B cell (primary cell): ENCODE measurements around the gene MEIS2. TPM values are rescaled to one million over a fixed set of nuclear protein-coding genes. Genes with fewer than 3 reads are reported as not detected.

Experiments
- ATAC-seq: fragments of 200-7000 bp; cut with Tn5 transposase; one replicate; pipeline ENCODE4 v1.10.0; 2021; ENCODE audit warnings: low read depth, mild to moderate bottlenecking, moderate number of reproducible peaks, moderate library complexity
- CTCF ChIA-PET: fragments of 350-600 bp; sonication (Branson Sonifier 250); formaldehyde crosslinking; loops from one replicate; lab custom pipeline; 2021; ENCODE audit warnings: antibody characterized with exemption, inconsistent platforms; lab: Charles Lee
- POLR2A ChIA-PET: fragments of 350-600 bp; sonication (Branson Sonifier 250); formaldehyde crosslinking; loops from one replicate; lab custom pipeline; 2021; ENCODE audit warnings: antibody characterized with exemption; lab: Charles Lee
- DNase-seq: peaks from one replicate; pipeline ENCODE4 v3.0.0; 2013
- H2AFZ ChIP-seq: 2 replicates; pipeline ENCODE4 v1.6.1; 2012; ENCODE audit warnings: mild to moderate bottlenecking, low read depth, low read length; ENCODE audit not compliant: insufficient read depth, poor library complexity, severe bottlenecking
- H3K27ac ChIP-seq, 2 donors: 1 replicate in 1 of 2; 2 replicates in 1 of 2; pipeline ENCODE4 v1.5.1; 2012 to 2013; ENCODE audit warnings: low read length in 2 of 2, mild to moderate bottlenecking in 2 of 2, moderate library complexity in 1 of 2
- H3K27me3 ChIP-seq, 4 experiments: fragments of 200-600 bp in 1 of 4; sonication (generic) in 1 of 4; replicated peaks in 1 of 4; 1 replicate in 2 of 4; 2 replicates in 2 of 4; pipeline versions ENCODE4 v1.6.1 to v1.7.0; 2013 to 2016; ENCODE audit warnings: low read length in 3 of 4, mild to moderate bottlenecking in 2 of 4, mixed read lengths in 1 of 4, moderate library complexity in 1 of 4; ENCODE audit not compliant: insufficient read depth in 4 of 4, control insufficient read depth in 3 of 4; ENCODE audit errors: control extremely low read depth in 1 of 4
- H3K36me3 ChIP-seq, 2 experiments: replicated peaks in 1 of 2; 1 replicate in 1 of 2; 2 replicates in 1 of 2; pipeline versions ENCODE4 v1.6.1 to v1.7.1; 2013; ENCODE audit warnings: low read length in 1 of 2; ENCODE audit not compliant: insufficient read depth in 2 of 2, control insufficient read depth in 1 of 2; ENCODE audit errors: control extremely low read depth in 1 of 2, extremely low read depth in 1 of 2
- H3K4me1 ChIP-seq, 2 donors: fragments of 200-600 bp in 1 of 2; sonication (generic) in 1 of 2; 1 replicate in 1 of 2; 2 replicates in 1 of 2; pipeline versions ENCODE4 v1.5.1 to v1.6.1; 2013 to 2017; ENCODE audit warnings: low read length in 2 of 2; ENCODE audit not compliant: control insufficient read depth in 2 of 2, insufficient read depth in 2 of 2
- H3K4me2 ChIP-seq: replicated peaks from 2 replicates; pipeline ENCODE3; 2012; ENCODE audit warnings: mild to moderate bottlenecking, low read depth, low read length; ENCODE audit not compliant: poor library complexity, severe bottlenecking
- H3K4me3 ChIP-seq, 5 experiments: fragments of 200-600 bp in 1 of 5; sonication (generic) in 1 of 5; 1 replicate in 3 of 5; 2 replicates in 2 of 5; pipeline versions ENCODE4 v1.5.1 to v1.7.0; 2011 to 2016; ENCODE audit warnings: low read length in 4 of 5, mild to moderate bottlenecking in 4 of 5, low read depth in 2 of 5, control low read depth in 1 of 5, moderate library complexity in 1 of 5; ENCODE audit not compliant: insufficient read depth in 1 of 5; ENCODE audit errors: control extremely low read depth in 1 of 5, extremely low read depth in 1 of 5
- H3K79me2 ChIP-seq: fragments of 200-600 bp; sonication (generic); one replicate; pipeline ENCODE4 v1.6.0; 2016; ENCODE audit warnings: low read length; ENCODE audit not compliant: control insufficient read depth, insufficient read depth
- H3K9ac ChIP-seq: fragments of 200-600 bp; sonication (generic); 2 replicates; pipeline ENCODE4 v1.6.1; 2017; ENCODE audit warnings: mild to moderate bottlenecking, low read length, moderate library complexity
- H3K9me3 ChIP-seq, 3 donors: one replicate each; pipeline versions ENCODE4 v1.6.1 to v1.7.1; 2013; ENCODE audit warnings: low read length in 2 of 3; ENCODE audit not compliant: control insufficient read depth in 2 of 3, insufficient read depth in 1 of 3; ENCODE audit errors: control extremely low read depth in 1 of 3
- H4K20me1 ChIP-seq: 2 replicates; pipeline ENCODE4 v1.6.0; 2012; ENCODE audit warnings: mild to moderate bottlenecking, low read length; ENCODE audit not compliant: insufficient read depth, control insufficient read depth, poor library complexity, severe bottlenecking
- H3K27ac Mint-ChIP-seq: one replicate; pipeline ENCODE4 v1.8.0; 2021; ENCODE audit warnings: mixed read lengths
- H3K27me3 Mint-ChIP-seq: one replicate; pipeline ENCODE4 v1.8.0; 2021; ENCODE audit warnings: mixed read lengths
- H3K4me1 Mint-ChIP-seq: one replicate; pipeline ENCODE4 v1.8.0; 2021; ENCODE audit warnings: mixed read lengths
- H3K4me3 Mint-ChIP-seq: one replicate; pipeline ENCODE4 v1.8.0; 2021; ENCODE audit warnings: mixed read lengths
- H3K9me3 Mint-ChIP-seq: one replicate; pipeline ENCODE4 v1.8.0; 2022; ENCODE audit warnings: mixed read lengths; ENCODE audit not compliant: insufficient read depth
- CTCF ChIP-seq: fragments of 200-600 bp; IDR thresholded peaks from one replicate; pipeline ENCODE4 v1.8.0; 2022; ENCODE audit warnings: antibody characterized with exemption, mild to moderate bottlenecking
- EZH2 ChIP-seq: IDR thresholded peaks from 2 replicates; pipeline ENCODE4 v1.6.1; 2012; ENCODE audit warnings: borderline replicate concordance, low read depth, mild to moderate bottlenecking, moderate library complexity, low read length; ENCODE audit not compliant: insufficient read depth, poor library complexity, severe bottlenecking
- WGBS: methylation state at CpG from one replicate; pipeline ENCODE4 v1.1.5; 2013; ENCODE audit warnings: missing lambda C conversion rate; ENCODE audit not compliant: insufficient coverage; 5-methylcytosine and 5-hydroxymethylcytosine counted together
- intact Hi-C: fragments of 100-400 bp; cut with micrococcal nuclease; formaldehyde crosslinking; loops from one replicate; pipeline ENCODE4 v1.10.0; 2022
- polyA plus RNA-seq: library from polyadenylated mRNA; depleted of rRNA; stranded (reverse); fragments of >200 nt; gene quantifications from 2 replicates; pipeline ENCODE4 v1.2.3, GENCODE V29; 2012
- total RNA-seq, 2 donors: library from RNA; stranded (reverse); fragments of 120-200 nt in 1 of 2; gene quantifications; 1 replicate in 1 of 2; 2 replicates in 1 of 2; pipeline versions ENCODE4 v1.2.3 to v1.2.4, GENCODE V29; 2013 to 2022

Gene MEIS2
- total and polyA plus RNA-seq, 2 donors (not counting 1 experiment from before 2014, with no cell fraction given), result 0.22 TPM; not detected in 1

- H2AFZ ChIP-seq, result no peak overlapping the region
- intact Hi-C loops, result no loop called here
- Mint-ChIP-seq H3K4me1 (peaks cover 2% of the 10 kb centered on the region), H3K27ac (no peak overlapping the region), H3K4me3 (no peak overlapping the region), H3K27me3 (peaks cover 9% of the 10 kb centered on the region), H3K9me3 (no peaks in the 10 kb centered on the region)
- H3K4me1 ChIP-seq, result no peaks in the 10 kb centered on the region
- H3K79me2 ChIP-seq, result no peaks in the 10 kb centered on the region
- H3K4me2 ChIP-seq, result no peak overlapping the region
- no peaks in the 10 kb centered on the region for H4K20me1 ChIP-seq
- no peaks in the 10 kb centered on the region for H3K36me3 ChIP-seq
- no peak overlapping the region for H3K9ac ChIP-seq
- ChIA-PET CTCF (no interaction called here), POLR2A (no interaction called here)
- TF ChIP-seq EZH2 (no peak), CTCF (no peak)
- ATAC-seq, result no peak
- H3K27me3 ChIP-seq, result peaks cover 0 to 8% (median 0%) of the 10 kb centered on the region in 4 experiments
- no CpG with 5 or more reads among the region's 1 CpG for WGBS
- DNase-seq, result no peak
- H3K9me3 ChIP-seq, result no peaks in the 10 kb centered on the region
- no peak overlapping the region for H3K4me3 ChIP-seq
- H3K27ac ChIP-seq, result no peak overlapping the region
These were observed 13.8 kb downstream of the MEIS2 start for GRCh38 chr15:37086521-37086920.

GRCh38 chr15:37086120-37086519 lies 14.2 kb downstream of the MEIS2 start:
- H3K79me2 ChIP-seq, result no peaks in the 10 kb centered on the region
- no peak for DNase-seq
- intact Hi-C loops, result no loop called here
- no peak overlapping the region for H3K4me3 ChIP-seq
- no peaks in the 10 kb centered on the region for H3K36me3 ChIP-seq
- no peaks in the 10 kb centered on the region for H3K4me1 ChIP-seq
- no peaks in the 10 kb centered on the region for H4K20me1 ChIP-seq
- TF ChIP-seq CTCF (no peak), EZH2 (no peak)
- H3K4me2 ChIP-seq, result no peak overlapping the region
- H3K4me3 Mint-ChIP-seq, result no peak overlapping the region
- H3K4me1 Mint-ChIP-seq, result peaks cover 2% of the 10 kb centered on the region
- H3K27ac Mint-ChIP-seq, result no peak overlapping the region
- H3K27ac ChIP-seq, result no peak overlapping the region
- ChIA-PET POLR2A (no interaction called here), CTCF (interaction anchor here (0.6 kb wide), 1 partner anchor 596 kb away, joined by 3 read pairs; no protein-coding TSS in a partner anchor)
- H3K9me3 ChIP-seq, result no peaks in the 10 kb centered on the region
- peaks cover 0 to 7% (median 0%) of the 10 kb centered on the region in 4 experiments for H3K27me3 ChIP-seq
- H2AFZ ChIP-seq, result no peak overlapping the region
- ATAC-seq, result no peak
- no peak overlapping the region for H3K9ac ChIP-seq
- peaks cover 8% of the 10 kb centered on the region for H3K27me3 Mint-ChIP-seq
- no peaks in the 10 kb centered on the region for H3K9me3 Mint-ChIP-seq
- no CpG with 5 or more reads among the region's 3 CpGs for WGBS
